MCF 10A (cell line): ENCODE results near the gene DHX35. TPM values are rescaled to one million over a fixed set of nuclear protein-coding genes. Genes with fewer than 3 reads are reported as not detected.

ENCODE experiments used
- BruUV-seq: library from RNA; stranded (reverse); fragments of 400-500 nt; replicated peaks from 2 replicates; lab custom pipeline; 2021; lab: Mats Ljungman, UMichigan
- CTCF ChIA-PET: fragments of 300-600 bp; sonication (Branson Sonifier 250); formaldehyde crosslinking; extraction: SDS; loops from one replicate; lab custom pipeline; 2021; ENCODE audit warnings: antibody characterized with exemption, inconsistent platforms; lab: Yijun Ruan, JAX
- POLR2A ChIA-PET: fragments of 300-600, 350-650 bp; sonication (Branson Sonifier 250); formaldehyde crosslinking; extraction: SDS; loops from one replicate; lab custom pipeline; 2020; ENCODE audit warnings: antibody characterized with exemption, inconsistent platforms; lab: Yijun Ruan, JAX
- DNase-seq: peaks from one replicate; pipeline ENCODE4 v3.0.0-alpha.2; 2018; ENCODE audit not compliant: unreplicated experiment
- H3K27ac Mint-ChIP-seq: one replicate; pipeline ENCODE4 v1.8.0; 2022; ENCODE audit warnings: mild to moderate bottlenecking, low read depth, mixed read lengths; ENCODE audit not compliant: unreplicated experiment
- H3K27me3 Mint-ChIP-seq: one replicate; pipeline ENCODE4 v1.8.0; 2022; ENCODE audit warnings: mixed read lengths; ENCODE audit not compliant: insufficient read depth, unreplicated experiment
- H3K36me3 Mint-ChIP-seq: one replicate; pipeline ENCODE4 v1.8.0; 2022; ENCODE audit warnings: mild to moderate bottlenecking, moderate library complexity, mixed read lengths; ENCODE audit not compliant: insufficient read depth, unreplicated experiment
- H3K4me1 Mint-ChIP-seq: one replicate; pipeline ENCODE4 v1.8.0; 2022; ENCODE audit warnings: mixed read lengths; ENCODE audit not compliant: insufficient read depth, unreplicated experiment
- H3K4me3 Mint-ChIP-seq: one replicate; pipeline ENCODE4 v1.8.0; 2022; ENCODE audit warnings: mild to moderate bottlenecking, moderate library complexity, mixed read lengths; ENCODE audit not compliant: unreplicated experiment
- H3K9me3 Mint-ChIP-seq: one replicate; pipeline ENCODE4 v1.8.0; 2022; ENCODE audit warnings: mixed read lengths; ENCODE audit not compliant: unreplicated experiment
- CTCF ChIP-seq: fragments of 200-600 bp; IDR thresholded peaks from one replicate; pipeline ENCODE4 v1.8.0; 2022; ENCODE audit warnings: antibody characterized with exemption, mild to moderate bottlenecking; ENCODE audit not compliant: unreplicated experiment
- intact Hi-C: fragments of 100-400 bp; cut with micrococcal nuclease; formaldehyde crosslinking; loops from 2 replicates; pipeline ENCODE4 v1.14.1; 2022
- total RNA-seq: library from RNA; stranded (reverse); gene quantifications from 2 replicates; pipeline ENCODE4 v1.2.3, GENCODE V29; 2022

Gene DHX35
- total RNA-seq, 1 experiment from 2014 or later: 7.8 TPM

DNA sequence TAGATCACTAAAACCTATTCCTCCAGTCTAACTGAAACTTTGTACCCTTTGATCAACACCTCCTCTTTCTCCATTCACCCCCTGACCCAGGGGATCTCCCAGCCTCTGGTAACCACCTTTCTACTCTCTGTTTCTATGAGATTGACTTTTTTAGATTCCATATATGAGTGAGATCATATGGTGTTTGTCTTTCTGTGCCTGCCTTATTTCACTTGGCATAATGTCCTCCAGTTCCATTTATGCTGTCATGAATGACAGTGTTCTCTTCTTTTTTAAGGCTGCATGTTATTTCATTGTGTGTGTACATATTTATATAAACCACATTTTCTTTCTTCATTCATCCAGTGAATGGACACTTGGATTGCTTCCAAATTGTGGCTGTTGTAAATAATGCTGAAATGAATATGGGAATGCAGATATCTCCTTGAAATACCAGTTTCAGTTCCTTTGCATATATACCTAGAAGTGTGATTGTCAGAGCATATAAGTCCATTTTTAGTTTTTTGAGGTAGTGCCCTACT, 57.7 kb downstream of the DHX35 start:
- H3K27ac Mint-ChIP-seq: no peak overlapping the region
- no TSS peak for BruUV-seq
- POLR2A ChIA-PET: no interaction called here
- H3K36me3 Mint-ChIP-seq: peaks cover 37% of the 10 kb centered on the region
- CTCF ChIA-PET: no interaction called here
- no peaks in the 10 kb centered on the region for H3K27me3 Mint-ChIP-seq
- no peak overlapping the region for H3K4me3 Mint-ChIP-seq
- TF ChIP-seq CTCF: no peak
- H3K9me3 Mint-ChIP-seq: no peaks in the 10 kb centered on the region
- no peak for DNase-seq
- intact Hi-C loops: no loop called here
- no peaks in the 10 kb centered on the region for H3K4me1 Mint-ChIP-seq

DNA sequence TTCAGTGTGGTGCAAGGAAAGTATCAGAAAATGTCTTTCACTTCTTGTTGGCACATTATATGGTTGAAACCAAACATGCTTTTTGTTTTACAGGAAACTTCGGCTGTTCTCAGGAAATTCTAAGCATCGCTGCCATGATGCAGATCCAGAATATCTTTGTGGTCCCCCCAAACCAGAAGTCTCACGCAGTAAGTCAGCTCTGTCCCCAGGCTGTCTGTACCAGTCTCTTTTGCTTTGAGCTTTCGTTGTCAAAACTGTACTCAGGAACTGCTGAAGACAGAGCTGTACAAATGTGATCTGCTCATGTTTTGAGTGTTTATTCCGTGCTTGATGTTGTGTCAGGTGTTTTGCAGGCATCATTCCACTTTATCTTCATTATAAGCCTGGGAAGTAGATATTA, 59.6 kb downstream of the DHX35 start:
- Mint-ChIP-seq H3K4me1 (no peaks in the 10 kb centered on the region), H3K4me3 (no peak overlapping the region), H3K27me3 (no peaks in the 10 kb centered on the region), H3K36me3 (peaks cover 42% of the 10 kb centered on the region), H3K9me3 (no peaks in the 10 kb centered on the region), H3K27ac (no peak overlapping the region)
- POLR2A ChIA-PET: interaction anchor here (0.6 to 1.4 kb wide), 2 partner anchors 59 to 1613 kb away, joined by 3 to 4 read pairs; partner anchors contain the start of gene DHX35
- intact Hi-C loops: no loop called here
- DNase-seq: no peak
- BruUV-seq: no TSS peak
- CTCF ChIA-PET: interaction anchor here (1.0 to 1.1 kb wide), 2 partner anchors 27 to 28 kb away, joined by 3 to 6 read pairs; no protein-coding TSS in a partner anchor
- TF ChIP-seq CTCF: no peak

- DNase-seq: no peak
- H3K4me1 Mint-ChIP-seq: peaks cover 11% of the 10 kb centered on the region
- intact Hi-C loops: no loop called here
- H3K4me3 Mint-ChIP-seq: no peak overlapping the region
- H3K9me3 Mint-ChIP-seq: no peaks in the 10 kb centered on the region
- H3K27me3 Mint-ChIP-seq: no peaks in the 10 kb centered on the region
- ChIA-PET POLR2A (interaction anchor here (0.6 to 1.5 kb wide), 4 partner anchors 12 to 553 kb away, joined by 3 to 4 read pairs (median 3); partner anchors contain the start of gene RALGAPB), CTCF (interaction anchor here (0.8 to 1.2 kb wide), 2 partner anchors 13 to 133 kb away, joined by 4 to 5 read pairs; no protein-coding TSS in a partner anchor)
- H3K36me3 Mint-ChIP-seq: peaks cover 53% of the 10 kb centered on the region
- BruUV-seq: no TSS peak
- no peak for TF ChIP-seq CTCF
- H3K27ac Mint-ChIP-seq: no peak overlapping the region
Observed at GRCh38 chr20:39025883-39026282, 63.7 kb downstream of the DHX35 start.

GRCh38 chr20:39029364-39029763, 67.2 kb downstream of the DHX35 start:
- ChIA-PET CTCF (interaction anchor here (0.5 to 2.5 kb wide), 8 partner anchors 10 to 387 kb away, joined by 3 to 26 read pairs (median 6); no protein-coding TSS in a partner anchor), POLR2A (interaction anchor here (0.9 to 1.8 kb wide), 8 partner anchors 10 to 99 kb away, joined by 3 to 9 read pairs (median 4); no protein-coding TSS in a partner anchor)
- intact Hi-C loops: no loop called here
- no peaks in the 10 kb centered on the region for H3K27me3 Mint-ChIP-seq
- H3K36me3 Mint-ChIP-seq: peaks cover 58% of the 10 kb centered on the region
- peaks cover 11% of the 10 kb centered on the region for H3K4me1 Mint-ChIP-seq
- peak; percentile 53 for DNase-seq
- peak overlapping the region; percentile 43 for H3K27ac Mint-ChIP-seq
- BruUV-seq: no TSS peak
- no peaks in the 10 kb centered on the region for H3K9me3 Mint-ChIP-seq
- no peak for TF ChIP-seq CTCF
- H3K4me3 Mint-ChIP-seq: no peak overlapping the region
